Anterior cingulate cortex (tissue), 58 donors: Measurements from ENCODE around the gene CNGB1.
"Not testable (repeated sequence)": the region's sequence is repeated elsewhere in the genome, so short reads cannot be mapped to it uniquely, and the experiment has no call there.

Experiments
- DNase-seq, 58 donors: peaks; one replicate each; lab custom pipeline; 2025; lab: John Stamatoyannopoulos, UW

CNGB1 gene

DNA sequence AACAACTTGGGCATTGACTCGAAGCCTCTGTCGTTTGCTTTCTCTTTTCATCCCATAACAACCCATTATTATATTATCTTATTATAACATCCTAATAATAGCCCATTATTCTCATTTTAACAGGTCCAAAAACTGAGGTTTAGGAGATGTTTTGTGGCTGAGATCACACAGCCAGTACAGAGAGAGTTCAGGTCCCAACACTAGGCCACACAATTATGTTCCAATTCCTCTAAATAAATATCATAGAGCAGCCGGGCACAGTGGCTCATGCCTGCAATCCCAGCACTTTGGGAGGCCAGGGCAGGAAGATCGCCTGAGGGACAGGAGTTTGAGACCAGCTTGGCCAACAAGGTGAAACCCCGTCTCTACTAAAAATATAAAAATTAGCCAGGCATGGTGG lies 128.3 kb downstream of the CNGB1 start:
- DNase-seq: no peak

DNA sequence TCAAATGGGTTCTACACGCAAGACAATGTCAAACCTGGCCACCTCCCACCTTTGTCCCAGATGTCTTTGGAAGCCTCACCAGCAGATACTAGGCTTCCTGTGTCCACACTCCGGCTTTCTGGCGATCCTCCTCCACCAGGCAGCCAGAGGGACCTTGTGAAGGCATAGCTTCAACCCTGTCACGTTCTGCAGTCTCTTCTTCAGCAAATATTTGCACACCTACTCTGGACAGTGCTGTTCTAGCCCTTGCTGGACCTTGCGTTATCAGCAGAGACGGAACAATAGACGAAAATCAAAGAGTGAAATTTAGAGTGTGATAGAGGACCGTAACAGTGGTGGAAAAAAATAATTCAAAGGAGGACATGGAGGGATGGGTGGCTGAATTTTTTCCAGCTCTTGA lies 130.1 kb downstream of the CNGB1 start:
- DNase-seq: no peak

DNA sequence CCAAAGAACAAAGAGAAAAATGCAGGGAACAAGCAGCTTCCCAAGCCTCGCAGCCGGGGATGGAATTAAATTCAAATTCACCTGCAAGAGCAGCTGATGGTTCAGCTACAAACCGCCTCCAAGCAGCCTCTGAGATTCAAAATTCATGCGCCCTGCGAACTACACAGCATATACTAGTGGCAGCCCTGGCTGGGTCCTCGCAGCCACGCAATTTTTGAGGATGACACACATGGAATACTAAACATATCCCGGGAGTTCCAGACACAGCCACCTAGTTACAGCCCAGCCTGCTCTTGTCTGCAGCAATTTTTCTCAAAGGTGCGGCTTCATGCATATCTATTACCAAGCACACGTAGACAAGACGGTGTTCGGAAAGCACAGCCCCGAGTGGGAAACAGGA lies 132.8 kb downstream of the CNGB1 start:
- peak in 21 of 58 donors; percentile 5 to 55 (median 13) for DNase-seq

DNA sequence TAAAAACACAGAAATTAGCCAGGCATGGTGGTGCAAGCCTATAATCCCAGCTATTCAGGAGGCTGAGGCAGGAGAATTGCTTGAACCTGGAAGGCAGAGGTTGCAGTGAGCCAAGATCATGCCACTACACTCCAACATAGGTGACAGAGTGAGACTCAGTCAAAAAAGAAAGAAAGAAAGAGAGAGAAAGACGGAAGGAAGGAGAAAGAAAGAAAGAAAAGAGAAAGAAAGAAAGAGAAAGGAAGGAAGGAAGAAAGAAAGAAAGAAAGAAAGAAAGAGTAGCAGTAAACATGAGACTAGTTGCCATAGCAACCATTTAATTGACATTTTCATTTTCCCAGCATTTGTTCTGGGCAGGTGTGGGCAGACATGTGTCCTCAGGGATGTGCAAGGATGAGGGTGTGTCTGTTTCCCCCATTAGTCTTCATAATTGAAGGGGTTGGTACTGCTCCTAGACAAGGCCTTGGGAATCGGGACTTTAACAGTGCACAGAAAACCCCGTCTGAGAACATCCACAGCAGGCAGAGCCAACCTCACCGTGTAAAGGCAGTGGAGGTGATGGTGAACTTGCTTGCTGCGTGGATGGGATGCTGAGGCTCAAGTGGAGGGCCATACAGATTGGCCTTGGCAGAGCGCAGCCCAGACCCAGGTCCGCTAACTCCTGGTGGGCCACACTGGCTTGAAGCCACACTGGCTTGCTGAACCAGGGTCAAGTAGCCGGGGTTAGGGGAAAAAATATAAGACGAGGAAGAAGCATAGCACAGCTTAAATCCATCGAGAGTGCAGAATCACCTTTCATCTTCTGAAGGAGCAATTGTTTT lies 133.4 kb downstream of the CNGB1 start:
- DNase-seq: no peak

DNA sequence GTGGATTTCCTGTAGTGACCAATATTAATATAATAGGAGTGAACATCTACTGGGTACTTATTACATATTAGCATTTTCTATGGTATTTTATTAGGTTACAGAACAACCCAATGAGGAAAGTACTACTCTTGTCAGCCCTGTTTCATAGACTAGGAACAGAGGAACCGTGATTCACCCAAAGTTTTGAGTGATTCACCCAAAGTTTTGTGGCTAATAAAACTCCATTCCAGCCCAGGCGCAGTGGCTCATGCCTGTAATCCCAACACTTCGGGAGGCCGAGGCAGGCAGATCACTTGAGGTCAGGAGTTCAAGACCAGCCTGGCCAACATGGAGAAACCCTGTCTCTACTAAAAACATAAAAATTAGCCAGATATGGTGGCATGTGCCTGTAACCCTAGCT lies 135.5 kb downstream of the CNGB1 start:
- not testable (repeated sequence) for DNase-seq

DNA sequence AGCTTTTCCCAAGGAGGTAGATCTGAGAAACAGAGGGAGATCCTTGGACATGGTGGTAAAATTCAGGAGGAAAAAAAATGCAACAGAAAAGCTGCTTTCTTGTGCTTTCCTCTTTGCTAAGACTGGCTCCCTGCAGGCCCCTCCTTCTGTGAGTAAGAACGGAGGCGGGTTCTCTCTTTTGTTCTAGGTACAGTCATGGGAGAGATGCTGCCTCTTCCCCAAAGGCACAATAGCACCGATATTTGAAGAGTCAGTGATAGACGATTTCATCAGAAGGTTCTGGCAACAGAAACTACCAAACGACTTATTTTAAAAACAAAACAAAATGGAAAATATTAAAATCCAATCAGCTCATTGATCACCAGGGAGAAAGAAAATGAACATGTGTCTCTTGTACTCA lies 136.0 kb downstream of the CNGB1 start:
- peak in 1 of 58 donors; percentile 7 for DNase-seq
